Naive thymus-derived CD8-positive, alpha-beta T cell (primary cell): ENCODE data around the gene LILRB5. TPM values are rescaled to one million over a fixed set of nuclear protein-coding genes. Genes with fewer than 3 reads are reported as not detected.
A peak's percentile ranks its signal among the peaks of the same experiment; 100 is the strongest.
"Not testable (repeated sequence)": the region's sequence is repeated elsewhere in the genome, so short reads cannot be mapped to it uniquely, and the experiment has no call there.

ENCODE experiments used
- ATAC-seq, 2 donors: fragments of 150-1000 bp; cut with Tn5 transposase in 1 of 2; sonication (Bioruptor Pico), chemical (Tn5 transposase) in 1 of 2; 1 replicate in 1 of 2; 2 replicates in 1 of 2; pipeline ENCODE4 v1.10.0; 2021; ENCODE audit warnings: mild to moderate bottlenecking in 2 of 2, moderate library complexity in 2 of 2
- POLR2A ChIA-PET: fragments of 350-600 bp; sonication (Branson Sonifier 250); formaldehyde crosslinking; loops from one replicate; lab custom pipeline; 2021; ENCODE audit warnings: antibody characterized with exemption; lab: Charles Lee
- DNase-seq, 10 donors: peaks; one replicate each; pipeline versions ENCODE4 v3.0.0 to v3.0.0-alpha.2; 2020 to 2022
- H3K27ac Mint-ChIP-seq, 10 donors: one replicate each; pipeline ENCODE4 v1.8.0; 2020 to 2022; ENCODE audit warnings: mild to moderate bottlenecking in 10 of 10, mixed read lengths in 10 of 10, moderate library complexity in 4 of 10, inconsistent platforms in 1 of 10
- H3K27me3 Mint-ChIP-seq, 5 donors: one replicate each; pipeline ENCODE4 v1.8.0; 2021 to 2022; ENCODE audit warnings: mixed read lengths in 5 of 5
- H3K36me3 Mint-ChIP-seq, 3 donors: one replicate each; pipeline ENCODE4 v1.8.0; 2020 to 2022; ENCODE audit warnings: mixed read lengths in 3 of 3, mild to moderate bottlenecking in 2 of 3, inconsistent platforms in 1 of 3
- H3K4me1 Mint-ChIP-seq, 4 donors: one replicate each; pipeline ENCODE4 v1.8.0; 2021 to 2022; ENCODE audit warnings: mixed read lengths in 4 of 4
- H3K4me3 Mint-ChIP-seq, 10 donors: one replicate each; pipeline ENCODE4 v1.8.0; 2020 to 2022; ENCODE audit warnings: mild to moderate bottlenecking in 10 of 10, mixed read lengths in 10 of 10, moderate library complexity in 6 of 10, inconsistent platforms in 1 of 10
- H3K9me3 Mint-ChIP-seq, 9 donors: one replicate each; pipeline ENCODE4 v1.8.0; 2020 to 2022; ENCODE audit warnings: mixed read lengths in 9 of 9, mild to moderate bottlenecking in 3 of 9, inconsistent platforms in 1 of 9, moderate library complexity in 1 of 9
- polyA plus RNA-seq, 3 donors: library from polyadenylated mRNA; unstranded; fragments of 300-500 nt; fragmentation: Illumina TruSeq; gene quantifications; one replicate each; pipeline ENCODE4 v1.2.3, GENCODE V29; 2021
- total RNA-seq, 8 experiments: library from RNA in 2 of 8; stranded (reverse) in 2 of 8; gene quantifications; one replicate each; pipeline ENCODE4 v1.2.3 and lab custom pipeline; 2021 to 2026

The LILRB5 gene
- total and polyA plus RNA-seq, 5 experiments from 2014 or later: 0.22 to 0.52 TPM; not detected in 3

DNA sequence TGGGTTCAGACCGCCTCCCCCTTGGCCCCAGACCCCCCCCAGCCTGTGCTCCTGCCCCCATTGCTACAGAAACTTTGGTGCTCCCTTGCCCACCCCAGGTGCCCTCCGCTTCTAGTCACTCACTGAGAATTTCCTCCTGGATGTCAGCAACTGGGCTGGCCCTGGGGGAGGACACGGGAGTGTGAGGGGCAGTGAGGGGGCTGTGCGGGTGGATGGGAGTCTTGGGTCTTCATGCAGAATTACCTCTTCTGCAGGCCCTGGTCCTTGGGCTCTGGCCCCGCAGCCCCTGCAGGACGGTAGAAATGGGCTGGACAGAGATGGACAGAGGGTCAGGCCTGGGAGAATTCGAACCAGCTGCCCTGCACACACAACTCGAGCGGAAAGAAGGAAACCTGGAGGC lies 4.8 kb downstream of the LILRB5 start:
- ATAC-seq: no peak
- Mint-ChIP-seq H3K9me3 (no peaks in the 10 kb centered on the region), H3K27me3 (peaks cover 3 to 19% (median 8%) of the 10 kb centered on the region in 5 donors), H3K4me1 (peaks cover 8 to 12% (median 9%) of the 10 kb centered on the region in 4 donors), H3K4me3 (no peak overlapping the region), H3K27ac (no peak overlapping the region), H3K36me3 (no peaks in the 10 kb centered on the region)
- no peak for DNase-seq
- POLR2A ChIA-PET: no interaction called here

DNA sequence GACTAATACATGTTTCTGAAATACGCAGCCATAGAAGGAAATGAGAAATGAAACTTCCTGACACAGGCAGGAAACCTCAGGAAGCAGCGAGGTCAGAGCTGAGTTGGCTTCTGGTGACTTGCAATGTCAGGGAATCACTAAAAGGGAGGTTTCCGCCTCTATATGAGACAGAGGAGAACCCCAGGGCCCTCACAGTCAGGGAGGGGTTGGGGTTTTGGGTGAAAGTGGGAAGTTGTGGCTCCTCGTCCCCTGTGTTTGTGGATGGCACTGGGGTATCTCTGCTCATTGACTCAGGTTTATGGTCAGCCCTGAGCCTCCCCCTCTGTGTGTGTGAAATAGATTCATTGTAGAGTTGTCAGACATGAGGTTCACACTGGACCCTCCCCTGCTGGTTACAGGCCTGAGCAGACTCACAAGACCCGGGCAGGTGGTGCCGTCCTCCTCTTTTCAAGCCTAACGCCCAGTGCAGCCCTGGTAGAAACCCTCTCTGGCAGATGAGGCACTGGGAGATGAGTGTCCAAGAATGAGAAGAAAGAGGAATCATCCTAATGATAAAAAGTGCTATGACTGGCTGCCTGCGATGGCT lies 9.0 kb downstream of the LILRB5 start:
- DNase-seq (peak in 2 of 10 donors; percentile 6 to 18), ATAC-seq (peak; percentile 11 to 45)
- POLR2A ChIA-PET: no interaction called here
- H3K4me1 Mint-ChIP-seq: peaks cover 8 to 12% (median 10%) of the 10 kb centered on the region in 4 donors
- no peaks in the 10 kb centered on the region for H3K36me3 Mint-ChIP-seq
- peak overlapping the region in 7 of 10 donors; percentile 4 to 81 (median 35) for H3K27ac Mint-ChIP-seq
- H3K4me3 Mint-ChIP-seq: peak overlapping the region in 9 of 10 donors; percentile 1 to 64 (median 46)
- H3K27me3 Mint-ChIP-seq: peaks cover 0 to 15% (median 3%) of the 10 kb centered on the region in 5 donors
- H3K9me3 Mint-ChIP-seq: no peaks in the 10 kb centered on the region

DNA sequence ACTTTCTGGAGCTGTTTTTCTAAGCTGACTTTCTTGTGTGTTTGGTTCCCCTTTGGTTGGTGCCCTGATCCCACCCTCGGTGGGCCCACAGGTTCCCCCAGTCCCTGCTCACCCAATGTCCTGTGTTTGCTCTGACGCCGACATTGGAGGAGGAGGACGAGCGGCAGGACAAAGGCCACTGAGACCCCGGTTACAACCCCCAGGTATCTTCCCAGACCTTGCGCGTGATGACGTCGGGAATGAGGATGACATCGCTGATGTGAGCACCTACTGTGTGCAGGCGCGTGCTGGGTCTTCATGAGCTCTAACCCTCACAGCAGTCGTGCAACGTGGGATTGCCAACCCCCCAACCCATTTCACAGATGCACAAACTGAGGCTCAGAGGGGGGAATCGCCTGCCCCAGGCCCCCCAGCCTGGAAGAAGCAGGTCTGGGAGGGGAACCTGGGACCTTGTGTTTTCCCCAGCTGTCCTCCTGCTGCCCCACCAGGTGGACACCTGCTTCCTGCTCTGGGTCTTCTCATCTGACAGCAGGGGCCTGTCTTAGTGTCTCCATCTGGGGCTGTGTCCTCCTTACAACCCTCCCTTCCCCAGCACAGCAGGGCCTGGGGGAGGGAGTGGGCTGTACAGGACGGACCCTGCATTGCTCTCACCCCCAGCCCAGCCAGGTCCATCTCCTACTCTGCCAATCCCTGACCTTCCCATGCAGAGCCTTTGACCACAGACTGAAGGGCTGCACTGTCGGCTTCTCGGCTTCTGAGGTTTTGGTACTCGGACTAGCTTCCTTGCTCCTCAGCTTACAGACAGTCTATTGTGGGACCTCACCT lies 9.8 kb downstream of the LILRB5 start:
- Mint-ChIP-seq H3K9me3 (no peaks in the 10 kb centered on the region), H3K27ac (peak overlapping the region in 6 of 10 donors; percentile 4 to 46 (median 27)), H3K27me3 (peaks cover 0 to 14% (median 0%) of the 10 kb centered on the region in 5 donors), H3K4me3 (peak overlapping the region in 8 of 10 donors; percentile 1 to 64 (median 46)), H3K4me1 (peaks cover 8 to 12% (median 10%) of the 10 kb centered on the region in 4 donors), H3K36me3 (no peaks in the 10 kb centered on the region)
- no peak for DNase-seq
- no peak for ATAC-seq
- POLR2A ChIA-PET: no interaction called here

DNA sequence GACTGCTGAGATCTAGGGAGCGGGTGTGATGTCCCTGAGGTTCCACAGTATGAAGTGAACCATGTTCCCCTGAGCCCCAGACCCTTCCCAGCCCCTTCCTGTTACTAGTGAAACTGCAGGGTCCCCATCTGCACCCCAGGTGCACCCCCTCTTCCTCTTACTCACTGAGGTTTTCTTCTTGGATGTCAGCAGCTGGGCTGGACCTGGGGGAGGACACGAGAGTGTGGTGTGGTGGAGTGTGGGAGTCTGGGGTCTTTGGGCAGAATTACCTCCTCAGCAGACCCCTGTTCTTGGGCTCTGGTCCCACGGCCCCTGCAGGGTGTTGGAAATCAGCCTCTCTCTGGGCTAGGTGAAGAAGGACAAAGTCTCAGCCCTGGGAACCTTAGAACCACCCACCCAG lies 11.1 kb downstream of the LILRB5 start:
- peaks cover 0 to 14% (median 2%) of the 10 kb centered on the region in 5 donors for H3K27me3 Mint-ChIP-seq
- no peaks in the 10 kb centered on the region for H3K9me3 Mint-ChIP-seq
- H3K4me1 Mint-ChIP-seq: peaks cover 8 to 12% (median 10%) of the 10 kb centered on the region in 4 donors
- ATAC-seq (no peak), DNase-seq (no peak)
- no peak overlapping the region for H3K27ac Mint-ChIP-seq
- POLR2A ChIA-PET: no interaction called here
- no peak overlapping the region for H3K4me3 Mint-ChIP-seq
- H3K36me3 Mint-ChIP-seq: no peaks in the 10 kb centered on the region

GRCh38 chr19:54243809-54244208 lies 13.3 kb downstream of the LILRB5 start:
- H3K9me3 Mint-ChIP-seq: not testable (repeated sequence)

DNA sequence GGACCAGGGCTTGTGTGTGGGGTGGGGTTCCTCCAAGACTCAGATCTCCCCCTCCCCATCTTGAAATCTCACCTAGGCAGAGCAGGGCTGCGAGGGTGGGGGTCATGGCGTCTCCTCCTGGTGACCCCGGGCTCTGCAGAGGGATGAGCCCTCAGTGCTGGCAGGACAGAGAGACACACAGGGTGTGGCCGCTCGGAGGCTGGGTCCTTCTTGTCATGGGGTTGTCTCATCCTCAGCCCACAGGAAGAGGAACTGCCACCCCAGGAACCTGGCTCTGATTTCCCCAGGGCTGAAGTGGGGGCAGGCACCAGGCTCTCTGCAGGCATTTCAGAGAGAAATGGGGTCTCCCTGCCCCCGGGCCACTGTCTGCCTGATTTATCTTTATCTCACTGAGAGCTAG lies 14.4 kb downstream of the LILRB5 start, which contains the start of gene LILRA6:
Gene LILRA6, minus strand, starts transcription at position 145 of the 400 bp plus-strand sequence.
- POLR2A ChIA-PET, H3K9me3 Mint-ChIP-seq, H3K27me3 Mint-ChIP-seq, DNase-seq, H3K27ac Mint-ChIP-seq, H3K36me3 Mint-ChIP-seq, H3K4me1 Mint-ChIP-seq, ATAC-seq: not testable (repeated sequence)
- peak within 1 kb of the TSS in 1 of 10 donors; percentile 11 for H3K4me3 Mint-ChIP-seq

More at GRCh38 chr19:54243809-54244208, 13.3 kb downstream of the LILRB5 start:
- H3K4me3 Mint-ChIP-seq, POLR2A ChIA-PET, ATAC-seq, DNase-seq, H3K36me3 Mint-ChIP-seq, H3K27ac Mint-ChIP-seq: not testable (repeated sequence)
- H3K4me1 Mint-ChIP-seq: peaks cover 8 to 12% (median 10%) of the 10 kb centered on the region in 4 donors
- H3K27me3 Mint-ChIP-seq: peaks cover 0 to 12% (median 2%) of the 10 kb centered on the region in 5 donors

DNA sequence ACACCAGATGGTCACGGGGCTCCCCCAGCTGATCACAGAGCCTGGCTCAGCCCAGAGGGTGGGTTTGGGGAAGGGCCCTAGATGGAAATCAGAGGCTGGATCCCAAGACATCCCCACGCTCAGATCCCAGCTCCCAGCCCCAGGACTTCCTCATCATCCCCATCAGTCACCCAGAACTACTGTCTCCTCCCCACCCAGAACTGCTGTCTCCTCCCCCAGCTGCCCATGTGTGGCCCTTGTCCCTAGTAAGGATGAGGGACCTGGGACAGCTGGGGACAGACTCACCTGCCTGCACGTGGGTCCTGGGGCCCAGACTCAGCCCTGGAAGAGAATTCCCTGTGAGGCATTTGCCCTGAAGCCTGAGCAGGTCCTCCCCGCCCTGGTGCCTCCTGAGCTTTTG lies 14.8 kb downstream of the LILRB5 start:
- H3K27me3 Mint-ChIP-seq, POLR2A ChIA-PET, H3K27ac Mint-ChIP-seq, H3K36me3 Mint-ChIP-seq, DNase-seq, ATAC-seq, H3K4me1 Mint-ChIP-seq, H3K9me3 Mint-ChIP-seq: not testable (repeated sequence)
- peak overlapping the region in 1 of 10 donors; percentile 11 for H3K4me3 Mint-ChIP-seq

DNA sequence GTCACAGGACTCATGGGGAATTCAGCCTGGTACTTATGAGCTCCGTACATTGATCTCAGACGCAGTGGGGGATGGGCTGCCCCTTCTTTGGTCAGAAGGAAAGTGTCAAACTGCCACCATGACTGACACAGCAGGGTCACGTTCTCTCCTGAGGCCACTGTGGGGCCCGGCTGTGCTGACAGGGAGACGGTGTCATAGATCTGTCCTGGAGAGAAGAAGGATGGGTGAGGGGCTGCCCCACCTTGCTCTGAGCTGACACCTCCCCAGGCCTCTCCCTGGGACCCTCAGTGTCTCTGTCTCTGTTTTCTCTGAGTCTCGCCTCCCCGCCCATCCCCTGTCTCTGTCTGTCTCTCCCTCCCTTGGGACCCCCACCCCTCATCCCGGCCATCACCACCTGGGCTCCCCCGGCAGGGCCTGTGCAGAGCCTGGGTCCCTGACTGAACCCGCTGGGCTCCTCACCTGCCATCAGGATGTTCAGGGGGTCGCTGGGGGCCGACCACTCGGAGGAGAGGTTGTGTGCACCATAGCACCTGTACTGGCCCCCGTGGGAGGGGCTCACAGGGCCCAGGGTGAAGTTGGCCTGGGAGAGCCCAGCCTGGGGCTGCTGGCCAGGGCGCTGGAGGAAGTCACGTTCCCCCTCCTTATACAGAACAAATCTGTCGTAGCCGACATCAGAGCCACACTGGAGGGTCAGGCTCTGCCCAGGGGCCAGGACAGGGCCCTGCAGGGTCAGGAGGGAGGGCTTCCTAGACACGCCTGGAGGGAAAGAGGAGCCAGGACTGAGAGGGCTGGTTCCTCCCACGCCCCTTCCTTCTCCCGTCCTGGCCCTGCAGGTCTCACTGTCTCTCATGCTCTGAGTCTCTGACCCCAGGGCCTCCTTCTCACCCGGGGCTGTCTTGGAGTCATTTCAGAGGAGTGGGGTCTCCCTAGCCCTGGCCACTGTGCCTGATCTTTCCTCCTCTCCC lies 16.4 kb downstream of the LILRB5 start:
- H3K4me1 Mint-ChIP-seq, POLR2A ChIA-PET, ATAC-seq, H3K36me3 Mint-ChIP-seq, H3K4me3 Mint-ChIP-seq, H3K9me3 Mint-ChIP-seq, H3K27ac Mint-ChIP-seq, DNase-seq: not testable (repeated sequence)
- peaks cover 0 to 11% (median 10%) of the 10 kb centered on the region in 5 donors for H3K27me3 Mint-ChIP-seq

GRCh38 chr19:54239491-54240371 lies 17.3 kb downstream of the LILRB5 start:
- H3K36me3 Mint-ChIP-seq, ATAC-seq, H3K4me1 Mint-ChIP-seq, H3K9me3 Mint-ChIP-seq, H3K4me3 Mint-ChIP-seq, DNase-seq, POLR2A ChIA-PET: not testable (repeated sequence)
- H3K27me3 Mint-ChIP-seq: peaks cover 0 to 13% (median 11%) of the 10 kb centered on the region in 5 donors
- peak overlapping the region in 2 of 10 donors; percentile 0 to 17 for H3K27ac Mint-ChIP-seq

DNA sequence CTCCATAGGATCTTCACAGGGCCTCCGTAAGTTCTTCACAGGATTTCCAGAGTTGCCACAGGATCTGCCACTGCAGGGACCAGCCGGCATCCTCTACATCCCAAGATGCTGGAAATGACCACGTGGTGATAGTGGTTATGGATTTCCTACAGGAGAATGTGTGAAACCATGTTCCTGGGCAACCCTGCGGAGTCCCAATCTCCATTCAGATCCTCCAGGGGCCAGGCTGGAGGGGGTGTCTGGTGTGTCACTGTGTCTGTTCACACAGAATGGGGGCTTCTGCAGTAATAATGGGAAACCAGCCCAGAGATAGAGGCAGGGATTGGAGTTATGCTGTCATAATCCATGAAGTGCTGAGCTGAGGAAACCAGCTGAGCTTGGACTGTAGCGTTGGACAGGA lies 23.1 kb downstream of the LILRB5 start:
- no peaks in the 10 kb centered on the region for H3K36me3 Mint-ChIP-seq
- POLR2A ChIA-PET: no interaction called here
- no peak for DNase-seq
- no peaks in the 10 kb centered on the region for H3K9me3 Mint-ChIP-seq
- no peak for ATAC-seq
- H3K27me3 Mint-ChIP-seq: peaks cover 11 to 39% (median 25%) of the 10 kb centered on the region in 5 donors
- no peak overlapping the region for H3K27ac Mint-ChIP-seq
- H3K4me1 Mint-ChIP-seq: peaks cover 3 to 9% (median 5%) of the 10 kb centered on the region in 4 donors
- H3K4me3 Mint-ChIP-seq: no peak overlapping the region

DNA sequence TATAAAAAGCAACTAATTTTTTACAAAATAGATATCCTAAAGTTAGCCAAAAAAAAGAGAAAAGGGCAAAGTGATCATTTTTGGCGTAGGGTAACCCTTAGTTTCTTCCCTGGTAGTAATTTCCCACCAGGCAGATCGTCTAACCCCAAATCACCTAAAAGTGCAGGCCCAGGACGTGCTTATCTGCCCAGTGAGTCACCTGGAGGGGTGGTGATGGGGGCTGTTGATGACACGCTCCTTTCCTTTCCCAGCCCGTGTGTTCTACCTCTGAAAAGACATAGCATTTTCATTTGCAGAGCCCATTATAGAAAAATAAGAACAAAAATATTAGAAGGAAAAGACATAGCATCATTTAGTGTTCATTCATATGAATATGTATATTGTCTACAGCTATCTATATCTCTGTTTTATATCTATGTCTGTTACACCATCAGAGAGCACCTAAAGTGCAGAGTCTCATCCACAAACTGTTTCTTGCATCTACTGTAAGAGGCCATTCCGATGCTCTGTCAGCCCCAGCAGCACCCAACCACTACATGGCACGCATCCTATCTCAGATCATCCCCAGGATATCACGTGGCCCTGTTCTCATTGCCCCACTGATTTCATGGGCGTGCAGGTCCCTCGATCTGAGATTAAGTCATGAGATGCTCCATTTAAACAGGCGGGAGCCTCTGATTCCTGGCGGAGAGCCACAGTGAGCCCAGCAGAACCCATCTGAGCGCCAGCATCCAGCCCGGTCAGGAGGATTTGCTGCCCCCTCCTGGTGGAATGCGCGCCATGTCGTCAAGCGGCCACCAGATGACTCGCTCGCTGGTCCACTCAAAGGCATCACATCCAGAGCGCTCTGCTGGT lies 25.8 kb downstream of the LILRB5 start:
- Mint-ChIP-seq H3K36me3 (no peaks in the 10 kb centered on the region), H3K9me3 (no peaks in the 10 kb centered on the region)

More for the DNA sequence above, 25.8 kb downstream of the LILRB5 start:
- H3K4me1 Mint-ChIP-seq: peaks cover 3 to 9% (median 5%) of the 10 kb centered on the region in 4 donors
- H3K27me3 Mint-ChIP-seq: peaks cover 13 to 40% (median 23%) of the 10 kb centered on the region in 5 donors
- ATAC-seq: peak; percentile 97 to 100
- H3K4me3 Mint-ChIP-seq: no peak overlapping the region
- POLR2A ChIA-PET: no interaction called here
- peak; percentile 70 to 89 (median 81) for DNase-seq
- peak overlapping the region in 3 of 10 donors; percentile 39 to 56 (median 53) for H3K27ac Mint-ChIP-seq
